Fibroblast of pulmonary artery (primary cell): ENCODE data around the gene CD101.

Source experiments
- DNase-seq: peaks from one replicate; pipeline ENCODE4 v3.0.0-alpha.2; 2010; ENCODE audit warnings: low read depth
- H3K4me3 ChIP-seq: replicated peaks from 2 replicates; pipeline ENCODE4 v1.5.1; 2011; ENCODE audit warnings: low read depth, mild to moderate bottlenecking, control low read depth, low read length, moderate library complexity
- CTCF ChIP-seq: IDR thresholded peaks from 2 replicates; pipeline ENCODE4 v1.5.1; 2011; ENCODE audit warnings: mild to moderate bottlenecking, control low read depth, low read length, inconsistent platforms; ENCODE audit errors: missing control alignments

Gene CD101

GRCh38 chr1:116999596-116999995 is 2.0 kb upstream of the CD101 start:
- DNase-seq, result no peak
- no peak for TF ChIP-seq CTCF
- no peak overlapping the region for H3K4me3 ChIP-seq

GRCh38 chr1:117000142-117000541 is 1.4 kb upstream of the CD101 start:
- H3K4me3 ChIP-seq, result no peak overlapping the region
- TF ChIP-seq CTCF, result no peak
- DNase-seq, result no peak

GRCh38 chr1:117003223-117003875 is 1.8 kb downstream of the CD101 start:
- TF ChIP-seq CTCF, result no peak
- H3K4me3 ChIP-seq, result no peak overlapping the region
- DNase-seq, result no peak

GRCh38 chr1:117007719-117008013 is 6.1 kb downstream of the CD101 start:
- no peak for DNase-seq
- no peak overlapping the region for H3K4me3 ChIP-seq
- TF ChIP-seq CTCF, result no peak

- TF ChIP-seq CTCF, result peak; percentile 12
- H3K4me3 ChIP-seq, result no peak overlapping the region
- DNase-seq, result no peak
Measured at GRCh38 chr1:117008656-117009055, 7.1 kb downstream of the CD101 start.

GRCh38 chr1:117009132-117009531 is 7.6 kb downstream of the CD101 start:
- DNase-seq, result peak; percentile 81
- no peak overlapping the region for H3K4me3 ChIP-seq
- TF ChIP-seq CTCF, result no peak

- H3K4me3 ChIP-seq, result no peak overlapping the region
- no peak for TF ChIP-seq CTCF
- no peak for DNase-seq
Measured at GRCh38 chr1:117010310-117010969, 8.9 kb downstream of the CD101 start.
